ENCODE measurements around the gene ST6GALNAC3. TPM values are rescaled to one million over a fixed set of nuclear protein-coding genes. Genes with fewer than 3 reads are reported as not detected.

Gene ST6GALNAC3
- polyA plus RNA-seq, 1 experiment = 0.05 TPM

GRCh38 chr1:76371941-76372340 lies 297.4 kb downstream of the ST6GALNAC3 start:
- no peak for DNase-seq (ENCODE audit: low read depth)
- H3K27me3 ChIP-seq (ENCODE audit: control insufficient read depth, insufficient read depth, low read length) = no peaks in the 10 kb centered on the region
- ChIA-PET CTCF (interaction anchor here (1.0 kb wide), 1 partner anchor 770 kb away, joined by 3 read pairs; no protein-coding TSS in a partner anchor), POLR2A (no interaction called here)
- H3K4me3 ChIP-seq (ENCODE audit: low read depth, low read length) = no peak overlapping the region
- TF ChIP-seq, protein P1, sequence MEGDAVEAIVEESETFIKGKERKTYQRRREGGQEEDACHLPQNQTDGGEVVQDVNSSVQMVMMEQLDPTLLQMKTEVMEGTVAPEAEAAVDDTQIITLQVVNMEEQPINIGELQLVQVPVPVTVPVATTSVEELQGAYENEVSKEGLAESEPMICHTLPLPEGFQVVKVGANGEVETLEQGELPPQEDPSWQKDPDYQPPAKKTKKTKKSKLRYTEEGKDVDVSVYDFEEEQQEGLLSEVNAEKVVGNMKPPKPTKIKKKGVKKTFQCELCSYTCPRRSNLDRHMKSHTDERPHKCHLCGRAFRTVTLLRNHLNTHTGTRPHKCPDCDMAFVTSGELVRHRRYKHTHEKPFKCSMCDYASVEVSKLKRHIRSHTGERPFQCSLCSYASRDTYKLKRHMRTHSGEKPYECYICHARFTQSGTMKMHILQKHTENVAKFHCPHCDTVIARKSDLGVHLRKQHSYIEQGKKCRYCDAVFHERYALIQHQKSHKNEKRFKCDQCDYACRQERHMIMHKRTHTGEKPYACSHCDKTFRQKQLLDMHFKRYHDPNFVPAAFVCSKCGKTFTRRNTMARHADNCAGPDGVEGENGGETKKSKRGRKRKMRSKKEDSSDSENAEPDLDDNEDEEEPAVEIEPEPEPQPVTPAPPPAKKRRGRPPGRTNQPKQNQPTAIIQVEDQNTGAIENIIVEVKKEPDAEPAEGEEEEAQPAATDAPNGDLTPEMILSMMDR (IDR thresholded peaks at IDR 0.05; ENCODE audit: insufficient read depth, low read depth, low read length) = no peak
- no peaks in the 10 kb centered on the region for H3K36me3 ChIP-seq (ENCODE audit: control insufficient read depth, insufficient read depth, low read length)

GRCh38 chr1:76374086-76374485 lies 299.5 kb downstream of the ST6GALNAC3 start:
- Histone ChIP-seq H3K27me3 (ENCODE audit: control insufficient read depth, insufficient read depth, low read length) (no peaks in the 10 kb centered on the region), H3K4me3 (ENCODE audit: low read depth, low read length) (no peak overlapping the region), H3K36me3 (ENCODE audit: control insufficient read depth, insufficient read depth, low read length) (no peaks in the 10 kb centered on the region)
- DNase-seq (ENCODE audit: low read depth) = no peak
- TF ChIP-seq, protein P1 (IDR thresholded peaks at IDR 0.05; ENCODE audit: insufficient read depth, low read depth, low read length) = no peak
- ChIA-PET POLR2A (no interaction called here), CTCF (no interaction called here)

GRCh38 chr1:76377247-76377646 lies 302.7 kb downstream of the ST6GALNAC3 start:
- Histone ChIP-seq H3K36me3 (ENCODE audit: control insufficient read depth, insufficient read depth, low read length) (no peaks in the 10 kb centered on the region), H3K4me3 (ENCODE audit: low read depth, low read length) (no peak overlapping the region), H3K27me3 (ENCODE audit: control insufficient read depth, insufficient read depth, low read length) (no peaks in the 10 kb centered on the region)
- ChIA-PET CTCF (no interaction called here), POLR2A (no interaction called here)
- TF ChIP-seq, protein P1 (IDR thresholded peaks at IDR 0.05; ENCODE audit: insufficient read depth, low read depth, low read length) = no peak
- no peak for DNase-seq (ENCODE audit: low read depth)

DNA sequence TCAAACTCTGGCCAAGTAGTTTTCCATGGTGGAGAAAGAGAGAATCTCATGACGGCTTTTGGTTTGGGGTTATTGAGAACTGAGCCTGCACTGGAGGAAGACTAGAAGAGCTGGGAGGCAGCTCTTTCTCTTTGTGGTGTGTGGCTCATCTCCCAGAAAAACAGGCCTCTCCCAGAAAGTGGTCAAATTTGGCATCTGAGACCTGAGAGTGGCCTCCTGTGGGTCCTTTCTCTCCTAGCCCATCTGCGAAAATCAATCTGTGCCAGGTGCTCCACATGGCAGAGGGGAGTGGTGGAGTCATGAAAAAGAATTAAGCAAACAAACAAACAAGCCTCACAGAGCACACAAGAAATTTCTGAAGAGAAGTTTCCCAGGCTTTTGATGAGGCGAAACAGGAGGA lies 305.0 kb downstream of the ST6GALNAC3 start:
- POLR2A ChIA-PET = no interaction called here
- H3K4me3 ChIP-seq (ENCODE audit: low read depth, low read length) = no peak overlapping the region
- DNase-seq (ENCODE audit: low read depth) = no peak
- TF ChIP-seq, protein P1 (IDR thresholded peaks at IDR 0.05; ENCODE audit: insufficient read depth, low read depth, low read length) = no peak
- no peaks in the 10 kb centered on the region for H3K27me3 ChIP-seq (ENCODE audit: control insufficient read depth, insufficient read depth, low read length)
- no peaks in the 10 kb centered on the region for H3K36me3 ChIP-seq (ENCODE audit: control insufficient read depth, insufficient read depth, low read length)
- CTCF ChIA-PET = no interaction called here

GRCh38 chr1:76381450-76382097 lies 307.0 kb downstream of the ST6GALNAC3 start:
- ChIA-PET POLR2A (interaction anchor here (0.7 kb wide), 1 partner anchor 253 kb away, joined by 4 read pairs; no protein-coding TSS in a partner anchor), CTCF (no interaction called here)
- no peaks in the 10 kb centered on the region for H3K27me3 ChIP-seq (ENCODE audit: control insufficient read depth, insufficient read depth, low read length)
- no peaks in the 10 kb centered on the region for H3K36me3 ChIP-seq (ENCODE audit: control insufficient read depth, insufficient read depth, low read length)
- DNase-seq (ENCODE audit: low read depth) = no peak
- TF ChIP-seq, protein P1 (IDR thresholded peaks at IDR 0.05; ENCODE audit: insufficient read depth, low read depth, low read length) = no peak
- H3K4me3 ChIP-seq (ENCODE audit: low read depth, low read length) = no peak overlapping the region
